HFF-Myc (cell line): ENCODE results near the gene MGAM2.

Source experiments
- DNase-seq: peaks from one replicate; pipeline ENCODE4 v3.0.0-alpha.2; 2011; ENCODE audit warnings: low read depth; ENCODE audit errors: extremely low read depth
- H3K4me3 ChIP-seq: replicated peaks from 2 replicates; pipeline ENCODE4 v1.5.1; 2011; ENCODE audit warnings: low read depth, mild to moderate bottlenecking, control low read depth, low read length
- TF ChIP-seq, protein P1 (sequence below): IDR thresholded peaks from 2 replicates; pipeline ENCODE4 v1.5.1; 2012; ENCODE audit warnings: mild to moderate bottlenecking, low read depth, low read length, control low read depth; ENCODE audit errors: missing control alignments

MGAM2 gene

DNA sequence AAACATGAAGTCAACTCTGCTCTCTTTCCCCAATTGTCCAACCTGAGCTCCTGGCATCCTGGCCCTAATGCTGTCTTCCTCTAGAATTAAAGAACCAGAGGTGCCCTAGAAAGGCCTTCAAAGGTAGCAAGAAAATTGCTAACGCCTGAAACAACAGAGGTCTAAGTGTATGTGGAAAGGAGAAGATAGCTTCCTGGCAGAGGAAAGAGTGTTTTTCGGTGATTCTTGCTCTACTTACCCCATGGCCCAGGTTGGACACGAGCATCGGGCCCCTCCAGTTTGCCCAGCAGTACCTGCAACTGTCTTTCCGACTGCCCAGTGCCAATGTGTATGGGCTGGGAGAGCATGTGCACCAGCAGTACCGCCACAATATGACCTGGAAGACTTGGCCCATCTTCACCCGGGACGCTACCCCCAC, 22.2 kb downstream of the MGAM2 start:
- DNase-seq = no peak
- TF ChIP-seq, protein P1, sequence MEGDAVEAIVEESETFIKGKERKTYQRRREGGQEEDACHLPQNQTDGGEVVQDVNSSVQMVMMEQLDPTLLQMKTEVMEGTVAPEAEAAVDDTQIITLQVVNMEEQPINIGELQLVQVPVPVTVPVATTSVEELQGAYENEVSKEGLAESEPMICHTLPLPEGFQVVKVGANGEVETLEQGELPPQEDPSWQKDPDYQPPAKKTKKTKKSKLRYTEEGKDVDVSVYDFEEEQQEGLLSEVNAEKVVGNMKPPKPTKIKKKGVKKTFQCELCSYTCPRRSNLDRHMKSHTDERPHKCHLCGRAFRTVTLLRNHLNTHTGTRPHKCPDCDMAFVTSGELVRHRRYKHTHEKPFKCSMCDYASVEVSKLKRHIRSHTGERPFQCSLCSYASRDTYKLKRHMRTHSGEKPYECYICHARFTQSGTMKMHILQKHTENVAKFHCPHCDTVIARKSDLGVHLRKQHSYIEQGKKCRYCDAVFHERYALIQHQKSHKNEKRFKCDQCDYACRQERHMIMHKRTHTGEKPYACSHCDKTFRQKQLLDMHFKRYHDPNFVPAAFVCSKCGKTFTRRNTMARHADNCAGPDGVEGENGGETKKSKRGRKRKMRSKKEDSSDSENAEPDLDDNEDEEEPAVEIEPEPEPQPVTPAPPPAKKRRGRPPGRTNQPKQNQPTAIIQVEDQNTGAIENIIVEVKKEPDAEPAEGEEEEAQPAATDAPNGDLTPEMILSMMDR = no peak
- H3K4me3 ChIP-seq = no peak overlapping the region

DNA sequence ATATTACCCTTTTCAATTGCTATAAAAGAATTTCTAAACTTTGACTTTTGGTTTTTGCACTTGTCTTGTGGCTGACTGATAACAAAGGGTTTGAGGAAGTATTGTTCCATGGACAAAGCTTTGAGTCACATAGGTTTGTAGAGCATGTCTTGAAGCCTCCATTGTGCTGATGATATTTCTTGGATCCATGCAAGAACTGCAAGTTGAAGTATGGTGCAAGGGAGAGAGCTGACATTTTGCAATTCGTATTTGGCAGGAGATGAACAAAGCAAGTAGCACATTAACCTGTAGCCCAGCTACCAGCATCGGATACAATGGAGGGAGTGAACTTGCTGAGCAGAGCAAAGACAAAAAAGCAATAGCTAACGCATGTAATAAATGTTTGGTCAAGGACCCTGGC, 23.4 kb downstream of the MGAM2 start:
- DNase-seq = no peak
- TF ChIP-seq, protein P1 = no peak
- H3K4me3 ChIP-seq = no peak overlapping the region

DNA sequence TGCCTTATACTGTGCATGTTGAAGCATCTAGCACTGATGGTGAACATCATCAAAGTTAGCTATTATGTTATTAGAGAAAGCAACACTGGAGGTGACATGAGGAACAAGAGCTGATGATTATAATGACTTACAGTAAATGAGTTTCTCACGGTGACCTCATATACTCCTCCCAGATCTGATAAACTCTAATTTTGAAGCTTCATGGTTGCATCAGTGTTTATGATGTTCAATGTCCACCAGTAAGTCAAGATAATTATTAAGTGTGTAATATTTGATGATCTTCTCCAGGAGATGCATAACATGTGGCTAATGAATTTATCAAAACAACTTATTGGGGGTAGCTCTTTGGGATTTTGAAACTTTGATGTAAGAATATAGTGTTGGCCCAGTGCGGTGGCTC, 27.5 kb downstream of the MGAM2 start:
- H3K4me3 ChIP-seq = no peak overlapping the region
- no peak for DNase-seq
- TF ChIP-seq, protein P1 = no peak

DNA sequence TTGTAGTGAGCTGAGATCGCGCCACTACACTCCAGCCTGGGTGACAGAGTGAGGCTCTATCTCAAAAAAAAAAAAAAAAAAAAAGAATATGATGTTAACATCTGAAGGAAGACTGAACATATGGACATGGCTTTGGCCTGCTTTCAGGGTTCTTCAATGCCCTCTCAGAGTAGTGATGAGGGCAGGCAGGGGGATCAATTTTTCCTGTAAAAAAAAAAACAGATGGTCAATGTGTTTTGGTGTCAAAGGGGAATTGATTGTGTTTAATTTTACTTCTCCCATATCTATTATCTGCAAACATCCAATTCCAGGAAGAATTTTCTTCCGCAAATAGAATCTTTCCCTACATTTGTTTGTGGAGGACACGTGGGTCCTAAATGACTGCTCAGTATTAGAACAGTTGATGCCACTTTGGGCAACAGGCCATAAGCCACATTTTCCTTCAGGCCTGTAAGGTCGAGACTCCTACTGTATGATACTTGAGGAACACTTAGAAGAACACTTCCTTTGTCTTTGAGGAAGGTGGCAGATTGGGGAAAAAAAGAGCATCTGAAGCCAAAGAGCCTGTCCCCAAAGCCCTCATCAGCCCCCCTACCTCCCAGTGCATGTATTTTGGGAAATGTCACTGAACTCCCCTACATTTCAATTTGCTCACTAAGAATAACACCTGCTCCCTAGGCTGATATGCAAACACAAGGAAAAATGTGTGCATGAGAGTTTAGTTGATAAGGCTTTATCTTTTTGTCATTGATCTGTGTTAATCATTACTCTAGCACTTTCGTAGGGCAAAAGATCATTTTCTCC, 28.3 kb downstream of the MGAM2 start:
- TF ChIP-seq, protein P1 = no peak
- no peak for DNase-seq
- H3K4me3 ChIP-seq = no peak overlapping the region

DNA sequence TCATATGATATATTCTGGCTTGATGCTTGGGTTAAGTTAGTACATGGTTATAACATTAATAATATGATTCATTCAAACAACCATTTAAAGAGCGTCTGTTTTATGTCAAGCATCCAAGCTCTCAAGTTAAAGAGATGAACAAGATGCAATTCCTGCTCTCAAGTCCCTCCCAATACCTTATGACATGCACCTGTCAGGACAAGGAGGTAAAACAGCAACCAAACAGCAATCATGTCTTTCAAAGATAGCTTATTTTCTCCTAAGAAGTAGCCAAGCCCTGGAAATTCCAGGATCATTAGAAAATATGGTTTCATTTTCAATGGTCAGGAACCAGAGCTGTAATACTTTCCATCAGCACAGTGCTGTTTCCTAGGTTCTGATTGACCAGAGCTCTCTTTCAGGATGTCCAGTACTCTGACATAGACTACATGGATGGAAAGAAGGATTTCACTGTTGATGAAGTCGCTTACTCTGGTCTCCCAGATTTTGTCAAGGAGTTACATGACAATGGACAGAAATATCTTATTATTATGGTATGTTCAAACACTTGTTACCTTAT, 29.0 kb downstream of the MGAM2 start:
- no peak overlapping the region for H3K4me3 ChIP-seq
- TF ChIP-seq, protein P1 = no peak
- no peak for DNase-seq

DNA sequence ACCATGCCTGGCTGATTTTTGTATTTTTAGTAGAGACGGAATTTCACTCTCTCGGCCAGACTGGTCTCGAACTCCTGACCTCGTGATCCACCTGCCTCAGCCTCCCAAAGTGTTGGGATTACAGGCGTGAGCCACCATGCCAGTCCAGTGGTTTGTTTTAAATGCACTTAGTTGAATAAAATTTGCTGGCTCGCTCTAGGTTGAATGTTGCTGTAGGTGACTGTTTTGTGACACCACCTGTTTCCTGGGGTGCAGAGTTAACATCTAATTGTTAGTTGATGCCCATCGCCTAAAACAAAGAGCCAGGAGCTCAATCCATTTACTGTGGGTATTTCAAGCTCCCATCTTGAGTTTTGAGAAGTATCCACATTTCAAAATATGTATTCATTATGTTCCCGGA, 31.2 kb downstream of the MGAM2 start:
- no peak overlapping the region for H3K4me3 ChIP-seq

More for the DNA sequence above, 31.2 kb downstream of the MGAM2 start:
- no peak for DNase-seq
- TF ChIP-seq, protein P1 = no peak
